HG03196 (cell line): ENCODE measurements around the gene FAM83B.
"Not testable (repeated sequence)": the region's sequence is repeated elsewhere in the genome, so short reads cannot be mapped to it uniquely, and the experiment has no call there.

Experiments
- ATAC-seq: cut with Tn5 transposase; IDR thresholded peaks from one replicate; pipeline ENCODE4 v1.9.1; 2021; ENCODE audit not compliant: unreplicated experiment

Gene FAM83B

DNA sequence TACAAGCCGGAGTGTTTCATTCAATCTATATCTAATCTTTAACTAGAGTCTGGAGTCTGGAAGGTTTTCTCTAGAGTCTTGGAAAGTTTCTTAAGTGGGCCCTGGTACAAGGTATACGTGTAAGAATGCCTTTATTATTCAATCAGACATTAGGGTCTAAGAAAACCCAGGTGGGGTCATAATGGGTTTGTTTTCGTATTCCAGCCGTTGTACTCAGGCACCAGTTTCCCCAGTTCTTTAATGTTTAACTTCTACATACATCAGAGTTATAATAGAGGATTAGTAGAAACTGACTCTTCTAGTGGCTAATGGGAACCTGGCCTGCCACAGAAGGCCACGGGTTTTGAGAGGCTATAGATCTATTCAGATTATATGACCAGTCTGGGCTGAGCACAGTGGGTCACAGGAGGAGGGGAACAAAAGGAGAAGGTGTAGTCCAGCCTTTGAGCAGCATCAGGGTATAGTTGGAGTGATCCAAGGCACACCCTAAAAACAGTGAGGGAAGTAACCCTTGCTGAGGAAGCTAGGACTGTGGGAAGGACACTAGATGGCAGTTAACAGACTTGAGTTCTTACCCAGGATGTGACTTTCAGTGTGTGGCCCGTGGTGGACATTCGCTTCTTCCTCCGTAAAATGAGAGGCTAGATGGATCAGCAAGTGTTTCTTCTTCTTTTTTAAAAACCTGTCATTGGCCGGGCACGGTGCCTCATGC lies 15.5 kb downstream of the FAM83B start:
- no peak for ATAC-seq

DNA sequence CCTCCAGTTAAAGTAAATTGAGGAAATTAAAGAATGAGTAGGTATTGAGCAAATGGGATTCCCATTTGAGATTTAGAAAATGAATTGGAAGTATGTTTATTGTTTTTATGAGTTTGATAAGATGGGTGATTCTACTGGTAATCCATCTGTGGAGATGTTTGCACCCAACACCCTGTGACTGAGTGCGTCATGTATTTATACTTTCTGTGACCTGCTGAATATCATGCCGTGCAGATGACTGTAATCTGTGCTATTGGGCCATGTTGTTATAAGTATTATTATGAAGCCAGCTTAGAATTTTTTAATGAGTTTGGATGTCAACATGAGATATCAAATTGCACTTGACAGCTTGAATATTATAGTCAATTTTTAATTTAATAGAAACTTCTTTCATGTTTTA lies 17.7 kb downstream of the FAM83B start:
- ATAC-seq = no peak

DNA sequence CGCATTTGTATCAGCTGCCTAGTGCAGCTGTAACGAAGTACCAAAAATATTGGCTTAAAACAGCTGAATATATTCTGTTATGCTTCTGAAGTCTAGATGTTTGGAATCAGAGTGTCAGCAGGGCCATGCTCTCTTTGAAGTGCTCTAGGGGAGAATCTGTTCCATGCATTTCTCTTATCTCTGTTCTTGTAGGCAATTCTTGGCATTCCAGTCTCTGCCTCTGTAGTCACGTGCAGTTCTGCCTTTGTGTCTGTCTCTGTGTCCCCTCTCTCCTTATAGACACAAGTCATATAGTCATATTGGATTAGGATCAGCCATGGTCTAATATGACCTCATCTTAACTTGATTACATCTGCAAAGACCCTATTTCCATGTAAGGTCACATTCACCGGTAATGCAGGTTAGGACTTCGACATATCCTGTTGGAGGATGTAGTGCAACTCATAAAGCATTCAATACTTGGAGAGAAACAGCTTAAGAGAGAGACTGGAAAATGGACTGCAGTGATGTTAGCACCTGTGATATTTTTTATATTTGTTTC lies 18.6 kb downstream of the FAM83B start:
- no peak for ATAC-seq

DNA sequence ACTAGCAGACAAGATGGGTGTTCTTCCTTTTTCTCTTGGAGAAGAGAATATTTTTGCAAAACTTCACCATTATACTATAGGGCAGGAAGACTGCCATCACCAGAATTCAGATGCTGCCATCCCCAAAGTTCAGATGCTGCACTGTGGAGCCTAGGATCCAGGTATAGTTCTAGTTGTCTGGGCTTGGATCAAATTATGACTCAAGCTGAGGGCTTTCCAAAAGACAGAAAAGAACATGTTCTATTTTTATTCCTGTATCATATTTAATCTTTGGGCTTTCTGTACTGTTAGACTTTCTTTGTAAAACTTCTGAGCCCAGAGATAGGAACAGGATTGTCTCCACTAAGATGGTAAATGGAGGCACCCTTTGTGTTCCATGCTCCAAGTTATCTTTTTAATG lies 22.0 kb downstream of the FAM83B start:
- ATAC-seq = no peak

DNA sequence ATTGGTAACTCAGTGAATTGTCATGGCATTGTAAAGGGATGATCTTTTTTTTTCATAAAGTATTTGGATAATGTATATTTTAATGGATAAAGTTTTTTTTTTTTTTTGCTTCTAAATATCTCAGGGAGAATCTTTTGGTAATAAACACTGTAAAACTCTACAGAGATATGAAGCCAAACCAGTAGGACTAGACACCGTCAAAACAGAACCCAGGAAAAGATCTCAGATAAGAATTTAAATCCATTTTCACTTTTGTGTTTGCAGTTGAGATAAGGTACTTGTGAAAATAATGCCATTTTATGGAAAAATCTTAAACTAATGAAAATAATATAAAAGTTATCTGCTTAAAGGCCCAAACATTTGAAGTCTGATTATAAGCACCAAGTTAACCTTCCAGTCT lies 27.0 kb downstream of the FAM83B start:
- ATAC-seq = no peak

DNA sequence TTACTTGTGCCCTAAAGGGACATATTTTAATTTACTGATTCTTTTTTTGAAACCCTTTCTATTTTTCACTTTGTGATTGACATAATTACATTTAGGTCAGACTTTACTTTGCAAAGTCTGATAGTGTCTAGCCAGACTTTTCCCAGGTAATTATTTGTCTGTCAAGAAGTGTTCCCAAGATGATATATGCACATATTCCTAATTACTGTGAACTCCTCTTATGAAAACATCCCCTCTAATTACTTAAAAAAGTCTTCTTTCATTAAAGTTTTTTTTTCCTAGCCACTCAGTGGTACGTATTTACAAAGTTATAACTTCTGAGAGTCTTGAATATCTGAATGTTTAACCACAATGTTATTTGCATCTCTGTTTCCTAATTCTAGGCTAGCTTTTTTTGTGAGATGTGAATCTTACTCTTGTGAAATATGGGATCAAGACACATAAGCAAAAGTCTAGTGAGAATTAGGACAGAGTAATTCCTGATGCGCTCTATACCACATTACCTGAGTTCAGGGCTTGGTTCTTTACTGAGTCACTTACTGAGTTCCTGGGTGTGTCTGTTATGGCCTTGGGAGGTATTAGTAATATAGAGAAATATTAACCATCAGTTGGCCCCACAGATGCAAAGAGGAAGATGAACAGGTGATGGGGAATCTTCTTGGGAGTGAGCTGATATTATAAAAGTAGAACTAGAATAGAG lies 27.9 kb downstream of the FAM83B start:
- no peak for ATAC-seq

DNA sequence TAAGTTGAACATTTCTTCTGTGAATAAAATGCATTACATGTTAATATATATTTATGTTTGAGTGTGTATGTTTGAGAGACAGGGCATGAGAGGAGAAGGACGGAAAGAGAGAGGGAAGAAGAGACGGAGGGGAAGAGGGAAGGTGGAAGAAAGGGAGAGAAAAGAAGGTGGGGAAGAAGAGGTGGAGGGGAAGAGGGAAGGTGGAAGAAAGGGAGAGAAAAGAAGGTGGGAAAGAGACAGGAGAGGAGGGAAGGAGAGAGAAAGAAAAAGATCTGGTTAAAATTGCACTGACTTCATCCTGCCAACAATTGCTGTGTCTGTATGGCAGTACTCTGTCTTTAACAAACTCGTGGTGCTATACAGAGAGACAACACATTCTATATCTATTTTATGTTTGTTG lies 29.0 kb downstream of the FAM83B start:
- ATAC-seq = no peak

DNA sequence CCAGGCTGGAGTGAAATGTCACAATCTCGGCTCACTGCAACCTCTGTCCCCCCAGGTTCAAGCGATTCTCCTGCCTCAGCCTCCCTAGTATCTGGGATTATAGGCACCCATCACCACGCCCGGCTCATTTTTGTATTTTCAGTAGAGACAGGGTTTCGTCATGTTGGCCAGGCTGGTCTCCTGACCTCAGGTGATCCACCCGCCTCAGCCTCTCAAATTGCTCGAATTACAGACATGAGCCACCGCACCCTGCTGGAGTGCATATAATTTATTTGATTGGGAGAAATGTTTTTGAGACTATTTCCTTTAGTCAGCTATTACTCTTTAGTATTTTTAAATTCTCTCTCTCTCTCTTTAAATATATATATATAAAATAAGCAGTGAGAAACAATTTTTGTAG lies 29.8 kb downstream of the FAM83B start:
- no peak for ATAC-seq

DNA sequence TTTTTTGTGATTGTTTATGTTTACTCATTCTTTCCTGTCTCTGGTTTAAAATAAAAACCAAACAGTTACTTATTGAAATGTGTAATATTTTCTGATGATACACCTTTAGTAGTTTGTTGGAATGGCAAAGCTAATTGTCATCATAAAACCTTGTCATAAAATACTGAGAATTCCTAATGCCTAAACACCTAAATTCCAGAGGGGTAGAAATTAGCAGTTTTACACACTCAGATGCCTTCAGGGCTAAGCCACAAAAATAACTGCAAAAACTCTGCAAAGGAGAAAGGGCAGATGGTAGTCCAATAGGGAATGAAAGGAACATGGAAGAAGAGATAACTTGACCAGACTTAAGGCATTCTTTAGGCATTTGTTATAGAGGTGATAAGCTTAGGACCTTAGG lies 30.3 kb downstream of the FAM83B start:
- no peak for ATAC-seq

DNA sequence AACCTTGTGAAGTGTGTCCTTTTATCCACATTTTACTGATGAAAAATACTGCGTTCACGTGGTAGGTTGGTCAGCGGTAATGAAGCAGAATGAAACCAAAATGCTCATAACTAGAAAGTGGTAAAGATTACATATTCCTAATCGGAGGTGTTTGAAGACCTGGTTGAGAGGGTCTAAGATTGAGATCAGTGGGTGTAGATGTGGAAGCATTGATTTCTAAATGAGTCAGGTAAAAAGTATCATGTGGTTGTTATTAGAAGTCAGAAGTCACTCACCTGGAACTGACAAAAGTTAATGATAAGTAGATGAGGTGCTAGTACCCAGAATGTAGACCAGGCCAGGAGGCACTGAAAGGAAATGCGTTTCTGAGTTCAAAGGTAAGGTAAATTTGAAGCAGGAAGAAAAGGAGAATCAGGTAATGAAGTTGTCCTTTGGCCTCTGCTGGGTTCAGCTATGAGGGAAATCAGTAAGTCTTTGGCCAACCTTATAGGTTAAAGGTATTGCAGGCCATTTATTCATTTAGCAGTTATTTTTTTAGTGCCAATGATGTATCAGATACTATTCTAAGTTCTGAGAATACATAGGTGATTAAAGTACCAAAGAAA lies 31.2 kb downstream of the FAM83B start:
- no peak for ATAC-seq

DNA sequence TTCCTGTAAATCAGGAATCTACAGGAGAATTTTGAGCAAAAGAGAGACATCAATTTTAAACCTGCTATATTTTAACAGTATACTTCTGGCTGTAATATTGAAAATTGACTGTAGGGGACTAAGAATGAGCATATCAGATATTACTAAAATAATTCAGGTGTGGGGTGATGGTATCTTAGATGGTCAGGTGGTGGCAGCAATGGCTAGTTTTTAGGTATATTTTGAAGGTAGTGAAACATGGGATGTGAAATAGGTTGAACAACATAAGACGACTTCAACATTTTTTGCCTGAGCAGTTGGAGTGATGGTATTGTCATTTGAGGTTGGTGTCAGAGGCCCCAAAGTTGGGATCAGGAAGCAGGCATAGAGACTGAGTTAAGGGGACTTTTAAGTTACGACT lies 32.1 kb downstream of the FAM83B start:
- ATAC-seq = no peak

DNA sequence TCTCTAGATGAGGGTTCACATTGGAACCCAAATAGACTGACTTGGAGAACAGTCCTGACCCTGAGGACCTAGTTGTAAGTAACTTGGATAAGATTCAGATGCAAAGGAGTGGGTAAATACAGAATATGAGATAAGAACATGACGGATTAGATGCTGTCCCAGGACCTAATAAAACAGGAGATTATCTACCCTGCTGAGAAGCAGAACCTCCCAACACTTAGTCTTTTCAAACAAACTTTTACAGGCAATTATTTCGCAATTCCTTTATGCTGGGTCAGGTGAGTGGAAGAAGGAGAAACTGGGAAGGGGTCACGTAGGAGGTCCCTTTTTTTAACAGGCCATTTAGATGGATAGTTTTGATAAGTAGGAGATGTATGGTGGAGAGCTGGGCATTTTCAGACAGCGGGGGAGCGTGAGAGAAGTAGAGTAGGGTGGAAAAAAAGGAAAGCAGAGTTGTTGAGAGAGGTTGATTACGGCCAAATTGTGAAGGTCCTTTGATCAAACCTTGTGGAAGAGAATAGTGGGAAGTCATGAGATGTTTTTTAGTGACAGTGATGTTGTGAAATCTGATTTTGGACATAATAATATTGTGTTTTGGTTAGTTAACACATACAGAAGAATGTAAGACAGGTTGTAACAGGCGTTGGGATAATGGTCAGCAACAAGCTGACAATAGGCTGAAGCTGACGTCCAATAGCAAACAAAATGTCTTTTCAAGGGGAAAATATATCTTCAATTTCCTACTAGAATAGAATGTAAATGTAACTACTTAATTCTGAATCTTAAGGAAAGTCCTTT lies 32.8 kb downstream of the FAM83B start:
- ATAC-seq = no peak

DNA sequence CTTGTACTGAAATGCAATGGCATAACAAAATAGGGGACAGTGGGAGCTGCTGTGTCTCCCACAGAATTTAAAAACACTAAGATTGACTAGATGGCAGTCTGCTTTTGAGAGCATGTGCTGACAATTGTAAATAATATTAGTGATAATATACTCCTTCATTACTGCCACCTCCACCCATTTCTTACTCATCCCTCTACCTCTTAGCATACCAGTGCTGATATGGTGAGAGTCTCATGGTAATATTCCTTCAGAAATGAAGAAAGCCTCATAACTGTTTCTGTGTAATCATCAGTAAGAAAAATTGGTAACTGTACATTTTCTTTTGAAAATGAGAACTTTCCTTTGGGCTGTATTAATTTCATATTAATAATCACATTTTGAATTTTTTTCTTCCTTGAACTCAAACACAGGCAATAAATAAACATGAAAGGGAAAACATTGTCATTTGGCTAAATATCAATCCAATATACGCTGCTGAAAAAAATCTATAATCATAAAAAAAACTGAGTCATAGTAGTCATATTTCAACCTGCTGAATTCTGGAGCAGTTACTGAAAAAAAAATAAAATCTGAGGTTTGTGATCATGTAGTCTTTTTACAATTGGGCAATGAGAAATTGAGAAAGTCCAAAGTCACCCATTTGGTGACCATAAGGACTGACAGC lies 34.6 kb downstream of the FAM83B start:
- no peak for ATAC-seq

DNA sequence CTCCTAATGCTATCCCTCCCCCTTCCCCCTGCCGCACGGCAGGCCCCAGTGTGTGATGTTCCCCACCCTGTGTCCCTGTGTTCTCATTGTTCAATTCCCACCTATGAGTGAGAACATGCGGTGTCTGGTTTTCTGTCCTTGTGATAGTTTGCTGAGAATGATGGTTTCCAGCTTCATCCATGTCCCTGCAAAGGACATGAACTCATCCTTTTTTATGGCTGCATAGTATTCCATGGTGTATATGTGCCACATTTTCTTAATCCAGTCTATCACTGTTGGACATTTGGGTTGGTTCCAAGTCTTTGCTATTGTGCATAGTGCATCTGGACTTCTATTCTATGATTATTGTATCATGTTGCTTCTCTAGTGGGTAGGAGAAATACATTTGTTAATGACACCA lies 35.3 kb downstream of the FAM83B start:
- not testable (repeated sequence) for ATAC-seq

DNA sequence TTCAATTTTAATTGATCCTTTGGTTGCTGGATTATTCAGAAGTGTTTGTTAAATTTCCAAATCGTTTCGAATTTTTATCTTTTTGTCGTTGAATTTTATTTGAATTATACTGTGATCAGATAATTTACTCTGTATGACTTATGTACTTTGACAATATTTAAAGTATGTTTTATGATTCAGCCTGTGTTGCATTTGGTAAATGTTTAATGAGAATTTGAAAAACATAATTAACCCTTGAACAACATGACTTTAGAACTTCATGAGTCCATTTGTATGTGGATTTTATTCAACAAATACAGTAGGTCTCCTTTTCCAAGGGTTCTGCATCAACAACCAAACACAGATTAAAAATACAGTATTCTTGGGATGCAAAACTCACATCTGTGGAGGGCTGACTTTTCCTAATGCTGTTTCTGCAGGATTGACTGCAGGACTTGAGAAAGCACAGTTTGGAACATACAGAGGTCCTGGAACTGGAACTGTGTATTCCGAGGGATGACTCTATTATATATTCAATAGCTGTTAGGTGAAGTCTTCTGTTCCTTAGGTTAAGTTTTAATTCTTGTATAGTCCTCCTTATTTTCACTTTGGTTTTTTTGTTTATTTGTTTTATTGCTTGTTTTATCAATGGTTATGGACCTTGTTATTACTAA lies 40.5 kb downstream of the FAM83B start:
- ATAC-seq = no peak

DNA sequence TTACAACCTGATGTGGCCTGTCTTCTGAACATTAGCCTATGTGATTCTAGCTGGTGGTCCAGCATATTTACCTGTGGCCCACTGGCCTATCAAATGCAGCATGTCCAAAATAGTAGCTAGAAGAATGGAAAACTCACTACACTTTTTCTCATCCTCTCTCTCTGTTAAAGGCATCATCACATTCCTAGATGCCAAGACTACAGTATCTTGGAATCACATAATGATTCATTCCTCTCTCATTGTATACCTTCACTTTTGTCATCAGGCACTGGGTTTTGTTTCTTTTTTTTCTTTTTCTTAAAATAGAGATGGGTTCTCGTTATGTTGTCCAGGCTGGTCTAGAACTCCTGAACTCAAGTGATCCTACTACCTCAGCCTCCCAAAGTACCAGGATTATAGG lies 45.0 kb downstream of the FAM83B start:
- no peak for ATAC-seq

DNA sequence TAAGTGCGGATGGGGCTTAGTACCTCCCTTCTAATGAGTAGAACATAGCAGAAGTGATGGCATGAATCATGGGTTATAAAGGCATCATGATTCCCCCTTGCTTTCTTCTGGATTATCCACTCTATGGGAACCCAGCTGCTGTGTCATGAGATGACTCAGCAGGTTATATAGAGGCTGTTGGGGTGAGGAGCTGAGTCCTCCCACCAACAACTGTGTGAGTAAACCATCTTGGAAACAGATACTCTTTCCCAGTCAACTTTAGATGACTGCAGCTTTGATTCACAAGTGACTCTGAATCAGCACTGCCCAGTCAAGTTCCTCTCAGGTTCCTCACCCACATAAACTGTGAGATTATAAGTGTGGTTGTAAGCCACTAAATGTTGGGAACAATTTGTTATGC lies 46.3 kb downstream of the FAM83B start:
- no peak for ATAC-seq

DNA sequence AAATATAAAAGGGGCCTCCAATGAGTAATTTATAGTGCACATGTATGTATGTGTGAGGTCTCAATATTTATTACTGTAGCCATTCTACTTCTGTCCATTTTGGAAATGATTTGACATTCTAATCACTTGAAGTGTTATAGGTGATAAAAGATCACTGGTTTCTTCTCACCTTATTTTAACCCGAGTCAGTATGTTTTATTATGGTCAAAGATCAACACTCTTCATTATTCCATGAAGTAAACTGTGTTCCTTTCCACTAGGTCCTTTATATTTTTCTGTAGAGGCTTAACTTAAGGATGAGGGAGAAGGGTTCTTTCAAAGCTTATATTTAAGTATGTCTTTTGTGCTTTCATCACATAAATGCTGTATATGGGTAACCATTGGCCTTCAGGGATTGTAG lies 47.2 kb downstream of the FAM83B start:
- no peak for ATAC-seq

DNA sequence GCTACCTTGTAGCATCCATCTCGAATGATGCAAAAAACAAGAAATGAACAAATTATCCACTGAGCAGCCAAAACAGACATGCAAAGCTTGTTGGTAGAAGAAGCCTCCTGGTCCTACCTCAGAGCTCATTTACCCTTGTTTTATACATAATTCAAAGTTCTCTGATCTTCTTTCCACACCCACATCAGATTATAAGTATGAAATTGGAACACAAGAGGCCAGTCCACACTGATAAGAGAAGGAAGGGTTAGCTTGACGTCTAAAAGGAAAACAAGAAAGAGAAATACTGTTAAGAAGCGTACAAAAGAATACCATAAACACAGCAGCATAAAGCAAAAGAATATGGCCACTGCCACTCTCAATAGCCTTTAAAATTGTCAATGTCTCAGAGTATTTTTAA lies 49.7 kb downstream of the FAM83B start:
- no peak for ATAC-seq

DNA sequence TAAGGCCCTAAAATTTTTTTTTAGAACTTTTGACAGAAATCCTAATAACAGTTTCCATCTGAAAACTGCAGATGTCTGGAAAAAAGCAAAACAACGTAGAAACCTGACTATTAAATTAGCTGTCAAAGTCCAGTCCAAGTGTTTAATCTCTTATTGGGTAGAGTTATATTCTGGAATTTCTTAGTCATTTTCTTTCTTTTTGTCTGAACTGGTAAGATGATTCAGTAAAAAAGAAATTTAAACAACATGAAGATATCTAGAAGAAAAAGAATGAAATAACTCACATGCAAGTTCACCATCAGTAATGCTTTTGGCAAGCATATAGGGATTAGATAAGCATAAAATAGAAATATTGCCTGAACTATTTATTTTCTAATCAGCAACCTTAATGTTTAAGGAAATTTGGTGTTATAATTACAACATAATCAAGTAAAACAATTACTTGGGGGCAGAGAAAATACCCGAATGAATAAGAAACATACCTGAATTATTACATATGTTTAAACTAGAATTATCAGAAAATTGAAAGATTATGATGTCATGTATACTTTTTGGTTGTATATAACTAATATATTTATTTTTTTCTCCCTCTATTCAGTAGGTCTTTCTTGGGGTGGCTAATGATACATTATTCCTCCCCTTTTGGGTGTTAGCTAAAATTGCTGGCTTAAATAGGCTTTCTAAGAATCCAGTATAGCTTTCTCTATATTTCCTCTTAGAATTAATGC lies 51.1 kb downstream of the FAM83B start:
- ATAC-seq = no peak
